Germinal center (tissue), 1 donor: ENCODE results near the gene SSR1.
A peak's percentile ranks its signal among the peaks of the same experiment; 100 is the strongest.
"Not testable (repeated sequence)": the region's sequence is repeated elsewhere in the genome, so short reads cannot be mapped to it uniquely, and the experiment has no call there.

Experiments used
- DNase-seq: peaks from one replicate; pipeline ENCODE4 v3.0.0; 2012; ENCODE audit warnings: mixed read lengths, low spot score

Gene SSR1

GRCh38 chr6:7312616-7313504 lies at the start of gene SSR1:
TSS of gene SSR1 (minus strand) at chr6:7313199. CDS start at chr6:7313120, 79 bp downstream.
- DNase-seq = peak; percentile 98

GRCh38 chr6:7351916-7352315 lies 38.9 kb upstream of the SSR1 start:
- DNase-seq = not testable (repeated sequence)

GRCh38 chr6:7350591-7350990 lies 37.6 kb upstream of the SSR1 start:
- not testable (repeated sequence) for DNase-seq

- not testable (repeated sequence) for DNase-seq
Measured at GRCh38 chr6:7347551-7347997, 34.6 kb upstream of the SSR1 start.

GRCh38 chr6:7344773-7345450 lies 31.9 kb upstream of the SSR1 start:
- not testable (repeated sequence) for DNase-seq

- no peak for DNase-seq
Measured at GRCh38 chr6:7343546-7344475, 30.8 kb upstream of the SSR1 start.

GRCh38 chr6:7341989-7342742 lies 29.2 kb upstream of the SSR1 start:
- DNase-seq = no peak

GRCh38 chr6:7341271-7341670 lies 28.3 kb upstream of the SSR1 start:
- DNase-seq = no peak

GRCh38 chr6:7339007-7339732 lies 26.2 kb upstream of the SSR1 start:
- DNase-seq = peak; percentile 11

GRCh38 chr6:7338031-7338430 lies 25.0 kb upstream of the SSR1 start:
- DNase-seq = no peak

GRCh38 chr6:7335519-7335918 lies 22.5 kb upstream of the SSR1 start:
- no peak for DNase-seq

- DNase-seq = no peak
Measured at GRCh38 chr6:7334685-7335084, 21.7 kb upstream of the SSR1 start.

GRCh38 chr6:7332090-7332745 lies 19.2 kb upstream of the SSR1 start:
- DNase-seq = no peak

- no peak for DNase-seq
Measured at GRCh38 chr6:7331452-7331851, 18.5 kb upstream of the SSR1 start.

GRCh38 chr6:7328243-7328642 lies 15.2 kb upstream of the SSR1 start:
- no peak for DNase-seq

GRCh38 chr6:7325750-7326149 lies 12.8 kb upstream of the SSR1 start:
- DNase-seq = no peak

- peak; percentile 6 for DNase-seq
Measured at GRCh38 chr6:7324520-7324919, 11.5 kb upstream of the SSR1 start.

- DNase-seq = no peak
Measured at GRCh38 chr6:7323074-7323473, 10.1 kb upstream of the SSR1 start.

GRCh38 chr6:7321866-7322265 lies 8.9 kb upstream of the SSR1 start:
- not testable (repeated sequence) for DNase-seq

GRCh38 chr6:7319406-7319805 lies 6.4 kb upstream of the SSR1 start:
- DNase-seq = not testable (repeated sequence)
